Measurements from ENCODE around the gene C9orf152. TPM values are rescaled to one million over a fixed set of nuclear protein-coding genes. Genes with fewer than 3 reads are reported as not detected.

C9orf152 gene
- total RNA-seq, 6 donors from 2014 or later = 6.3 to 26.3 (median 15.9) TPM

- Histone ChIP-seq H3K27ac (peak overlapping the region in 2 of 4 donors; percentile 22 to 71), H3K9me3 (no peaks in the 10 kb centered on the region), H3K4me1 (peaks cover 63 to 76% (median 68%) of the 10 kb centered on the region in 4 donors), H3K36me3 (peaks cover 0 to 11% (median 0%) of the 10 kb centered on the region in 4 donors), H3K27me3 (no peaks in the 10 kb centered on the region), H3K4me3 (no peak overlapping the region)
- TF ChIP-seq EP300 (IDR thresholded peaks at IDR 0.05) = no peak
- TF ChIP-seq, protein P1, sequence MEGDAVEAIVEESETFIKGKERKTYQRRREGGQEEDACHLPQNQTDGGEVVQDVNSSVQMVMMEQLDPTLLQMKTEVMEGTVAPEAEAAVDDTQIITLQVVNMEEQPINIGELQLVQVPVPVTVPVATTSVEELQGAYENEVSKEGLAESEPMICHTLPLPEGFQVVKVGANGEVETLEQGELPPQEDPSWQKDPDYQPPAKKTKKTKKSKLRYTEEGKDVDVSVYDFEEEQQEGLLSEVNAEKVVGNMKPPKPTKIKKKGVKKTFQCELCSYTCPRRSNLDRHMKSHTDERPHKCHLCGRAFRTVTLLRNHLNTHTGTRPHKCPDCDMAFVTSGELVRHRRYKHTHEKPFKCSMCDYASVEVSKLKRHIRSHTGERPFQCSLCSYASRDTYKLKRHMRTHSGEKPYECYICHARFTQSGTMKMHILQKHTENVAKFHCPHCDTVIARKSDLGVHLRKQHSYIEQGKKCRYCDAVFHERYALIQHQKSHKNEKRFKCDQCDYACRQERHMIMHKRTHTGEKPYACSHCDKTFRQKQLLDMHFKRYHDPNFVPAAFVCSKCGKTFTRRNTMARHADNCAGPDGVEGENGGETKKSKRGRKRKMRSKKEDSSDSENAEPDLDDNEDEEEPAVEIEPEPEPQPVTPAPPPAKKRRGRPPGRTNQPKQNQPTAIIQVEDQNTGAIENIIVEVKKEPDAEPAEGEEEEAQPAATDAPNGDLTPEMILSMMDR (IDR thresholded peaks at IDR 0.05) = no peak
- TF ChIP-seq POLR2A (IDR thresholded peaks at IDR 0.05) = no peak
- no peak for TF ChIP-seq POLR2AphosphoS5 (IDR thresholded peaks at IDR 0.05)
- 18% methylated on average over 4 of the region's 4 CpGs for WGBS, 2 donors
- peak; percentile 63 to 67 for ATAC-seq (ENCODE audit: low FRiP score in 2 of 2)
- DNase-seq = no peak
Observed at GRCh38 chr9:110156902-110157301, 51.1 kb downstream of the C9orf152 start.

- H3K27ac ChIP-seq = peak overlapping the region in 3 of 4 donors; percentile 1 to 26 (median 22)
- no peak for ATAC-seq (ENCODE audit: low FRiP score in 2 of 2)
- H3K4me1 ChIP-seq = peaks cover 66 to 79% (median 70%) of the 10 kb centered on the region in 4 donors
- no peak for DNase-seq
- TF ChIP-seq POLR2AphosphoS5 (IDR thresholded peaks at IDR 0.05) = no peak
- TF ChIP-seq POLR2A (IDR thresholded peaks at IDR 0.05) = no peak
- TF ChIP-seq, protein P1 (IDR thresholded peaks at IDR 0.05) = no peak
- TF ChIP-seq EP300 (IDR thresholded peaks at IDR 0.05) = no peak
- H3K4me3 ChIP-seq = no peak overlapping the region
- WGBS, 2 donors = 75 to 83% methylated on average over 9 of the region's 9 CpGs
- no peaks in the 10 kb centered on the region for H3K27me3 ChIP-seq
- H3K9me3 ChIP-seq = no peaks in the 10 kb centered on the region
- H3K36me3 ChIP-seq = peaks cover 0 to 9% (median 0%) of the 10 kb centered on the region in 4 donors
Observed at GRCh38 chr9:110156416-110156815, 51.5 kb downstream of the C9orf152 start.

GRCh38 chr9:110155751-110156150 lies 52.2 kb downstream of the C9orf152 start:
- peaks cover 0 to 2% (median 0%) of the 10 kb centered on the region in 4 donors for H3K36me3 ChIP-seq
- no peaks in the 10 kb centered on the region for H3K9me3 ChIP-seq
- H3K27ac ChIP-seq = peak overlapping the region in 2 of 4 donors; percentile 1 to 26
- WGBS, 2 donors = 56 to 72% methylated on average over 2 to 3 of the region's 3 CpGs
- H3K4me3 ChIP-seq = no peak overlapping the region
- H3K4me1 ChIP-seq = peaks cover 61 to 86% (median 73%) of the 10 kb centered on the region in 4 donors
- no peaks in the 10 kb centered on the region for H3K27me3 ChIP-seq
- ATAC-seq (ENCODE audit: low FRiP score in 2 of 2) = no peak
- TF ChIP-seq EP300 (IDR thresholded peaks at IDR 0.05) (no peak), POLR2A (IDR thresholded peaks at IDR 0.05) (no peak), POLR2AphosphoS5 (IDR thresholded peaks at IDR 0.05) (no peak)
- TF ChIP-seq, protein P1 (IDR thresholded peaks at IDR 0.05) = no peak
- DNase-seq = no peak

DNA sequence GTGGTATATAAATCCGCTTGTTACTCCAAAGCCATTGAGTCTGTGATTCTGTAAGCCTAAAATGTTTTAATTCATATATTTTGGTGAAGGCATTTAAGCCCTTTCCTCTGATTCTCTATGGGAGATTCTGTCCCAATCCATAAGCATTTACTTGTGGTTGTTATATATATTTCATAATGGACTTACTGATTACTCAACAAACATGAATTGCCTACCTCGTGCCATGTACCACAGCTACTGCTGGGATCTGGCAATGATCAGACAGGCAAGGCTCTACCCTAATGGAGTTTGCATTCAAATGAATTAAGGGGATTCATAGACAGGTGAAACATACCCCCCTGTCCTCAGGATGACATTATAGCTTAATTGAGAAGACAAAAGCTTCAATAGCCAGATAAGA lies 54.5 kb downstream of the C9orf152 start:
- Histone ChIP-seq H3K27ac (peak overlapping the region in 2 of 4 donors; percentile 11 to 32), H3K4me1 (peaks cover 59 to 79% (median 73%) of the 10 kb centered on the region in 4 donors), H3K4me3 (no peak overlapping the region), H3K36me3 (no peaks in the 10 kb centered on the region), H3K9me3 (no peaks in the 10 kb centered on the region), H3K27me3 (no peaks in the 10 kb centered on the region)
- no peak for DNase-seq
- no peak for ATAC-seq (ENCODE audit: low FRiP score in 2 of 2)
- TF ChIP-seq POLR2A (IDR thresholded peaks at IDR 0.05) (no peak), POLR2AphosphoS5 (IDR thresholded peaks at IDR 0.05) (no peak), EP300 (IDR thresholded peaks at IDR 0.05) (no peak)
- TF ChIP-seq, protein P1 (IDR thresholded peaks at IDR 0.05) = no peak
- 70 to 83% methylated on average over 2 of the region's 2 CpGs for WGBS, 2 donors
